Stimulated activated naive CD8-positive, alpha-beta T cell treated with anti-CD3 and anti-CD28 coated beads, Interleukin-15, amount 100 ng/mL, for 72 hours (primary cell): Measurements from ENCODE around the gene PTPRH.
"Not testable (repeated sequence)": the region's sequence is repeated elsewhere in the genome, so short reads cannot be mapped to it uniquely, and the experiment has no call there.

Source experiments
- ATAC-seq: fragments of 150-1000 bp; cut with Tn5 transposase; 2 replicates; pipeline ENCODE4 v1.10.0; 2021; ENCODE audit warnings: mild to moderate bottlenecking, moderate library complexity
- DNase-seq, 2 donors: peaks; one replicate each; pipeline ENCODE4 v3.0.0; 2021 to 2022
- H3K27ac Mint-ChIP-seq, 2 donors: one replicate each; pipeline ENCODE4 v1.8.0; 2022; ENCODE audit warnings: mild to moderate bottlenecking in 2 of 2, mixed read lengths in 2 of 2, moderate library complexity in 2 of 2
- H3K27me3 Mint-ChIP-seq: one replicate; pipeline ENCODE4 v1.8.0; 2022; ENCODE audit warnings: mixed read lengths
- H3K4me1 Mint-ChIP-seq: one replicate; pipeline ENCODE4 v1.8.0; 2022; ENCODE audit warnings: mild to moderate bottlenecking, mixed read lengths
- H3K4me3 Mint-ChIP-seq, 2 donors: one replicate each; pipeline ENCODE4 v1.8.0; 2022; ENCODE audit warnings: mild to moderate bottlenecking in 2 of 2, mixed read lengths in 2 of 2, moderate library complexity in 1 of 2
- H3K9me3 Mint-ChIP-seq, 2 donors: one replicate each; pipeline ENCODE4 v1.8.0; 2022; ENCODE audit warnings: mixed read lengths in 2 of 2

The PTPRH gene

GRCh38 chr19:55166530-55167268 is 42.6 kb downstream of the PTPRH start, which contains the start of gene DNAAF3:
DNAAF3 (minus strand) TSS chr19:55166613; CDS start chr19:55166413, 200 bp downstream.
- H3K27ac Mint-ChIP-seq, result peak within 1 kb of the TSS in 1 of 2 donors; percentile 48
- ATAC-seq (peak; percentile 93), DNase-seq (peak; percentile 79 to 85)
- peaks cover 17% of the 10 kb centered on the region for H3K4me1 Mint-ChIP-seq
- H3K9me3 Mint-ChIP-seq, result no peaks in the 10 kb centered on the region
- peak within 1 kb of the TSS; percentile 83 to 87 for H3K4me3 Mint-ChIP-seq
- H3K27me3 Mint-ChIP-seq, result peaks cover 87% of the 10 kb centered on the region

GRCh38 chr19:55165952-55166529 is 43.3 kb downstream of the PTPRH start:
- DNase-seq (peak; percentile 44 to 59), ATAC-seq (peak; percentile 79)
- Mint-ChIP-seq H3K27me3 (peaks cover 87% of the 10 kb centered on the region), H3K27ac (no peak overlapping the region), H3K4me3 (peak overlapping the region; percentile 83 to 87), H3K4me1 (peaks cover 17% of the 10 kb centered on the region), H3K9me3 (no peaks in the 10 kb centered on the region)

- Mint-ChIP-seq H3K9me3 (no peaks in the 10 kb centered on the region), H3K27ac (no peak overlapping the region), H3K27me3 (peaks cover 93% of the 10 kb centered on the region), H3K4me3 (no peak overlapping the region), H3K4me1 (peaks cover 28% of the 10 kb centered on the region)
- DNase-seq, result no peak
- no peak for ATAC-seq
Observed at GRCh38 chr19:55161571-55162322, 47.6 kb downstream of the PTPRH start.

GRCh38 chr19:55160986-55161365 is 48.3 kb downstream of the PTPRH start:
- DNase-seq, result no peak
- H3K27me3 Mint-ChIP-seq, result peaks cover 93% of the 10 kb centered on the region
- ATAC-seq, result no peak
- peaks cover 28% of the 10 kb centered on the region for H3K4me1 Mint-ChIP-seq
- no peak overlapping the region for H3K27ac Mint-ChIP-seq
- H3K9me3 Mint-ChIP-seq, result no peaks in the 10 kb centered on the region
- no peak overlapping the region for H3K4me3 Mint-ChIP-seq

GRCh38 chr19:55160128-55160985 is 48.9 kb downstream of the PTPRH start:
- peaks cover 88% of the 10 kb centered on the region for H3K27me3 Mint-ChIP-seq
- peak; percentile 92 for DNase-seq
- peak overlapping the region; percentile 64 to 66 for H3K4me3 Mint-ChIP-seq
- ATAC-seq, result peak; percentile 95
- H3K4me1 Mint-ChIP-seq, result peaks cover 26% of the 10 kb centered on the region
- no peaks in the 10 kb centered on the region for H3K9me3 Mint-ChIP-seq
- no peak overlapping the region for H3K27ac Mint-ChIP-seq

- peaks cover 3 to 6% of the 10 kb centered on the region in 2 donors for H3K9me3 Mint-ChIP-seq
- ATAC-seq (no peak), DNase-seq (no peak)
- peaks cover 30% of the 10 kb centered on the region for H3K4me1 Mint-ChIP-seq
- H3K27me3 Mint-ChIP-seq, result peaks cover 85% of the 10 kb centered on the region
- no peak overlapping the region for H3K4me3 Mint-ChIP-seq
- no peak overlapping the region for H3K27ac Mint-ChIP-seq
Observed at GRCh38 chr19:55158848-55159749, 50.2 kb downstream of the PTPRH start.

- Mint-ChIP-seq H3K27me3 (peaks cover 81% of the 10 kb centered on the region), H3K27ac (no peak overlapping the region), H3K4me1 (peaks cover 36% of the 10 kb centered on the region), H3K9me3 (peaks cover 8 to 13% of the 10 kb centered on the region in 2 donors), H3K4me3 (no peak overlapping the region)
- DNase-seq, result no peak
- ATAC-seq, result no peak
Observed at GRCh38 chr19:55158423-55158822, 50.9 kb downstream of the PTPRH start.

- peaks cover 9 to 15% of the 10 kb centered on the region in 2 donors for H3K9me3 Mint-ChIP-seq
- DNase-seq, result no peak
- H3K27ac Mint-ChIP-seq, result no peak within 1 kb of the TSS
- ATAC-seq, result no peak
- H3K27me3 Mint-ChIP-seq, result peaks cover 77% of the 10 kb centered on the region
- peak within 1 kb of the TSS; percentile 50 to 73 for H3K4me3 Mint-ChIP-seq
- peaks cover 37% of the 10 kb centered on the region for H3K4me1 Mint-ChIP-seq
Observed at GRCh38 chr19:55157064-55157908, 52.0 kb downstream of the PTPRH start, which contains the start of gene TNNI3. TNNI3 (minus strand) TSS chr19:55157732; CDS start chr19:55157589, 143 bp downstream.

- Mint-ChIP-seq H3K9me3 (peaks cover 16 to 23% of the 10 kb centered on the region in 2 donors), H3K4me3 (peak overlapping the region; percentile 50 to 73), H3K27ac (no peak overlapping the region), H3K27me3 (peaks cover 68% of the 10 kb centered on the region), H3K4me1 (peaks cover 45% of the 10 kb centered on the region)
- DNase-seq, result peak; percentile 45 to 54
- no peak for ATAC-seq
Observed at GRCh38 chr19:55156202-55157063, 52.9 kb downstream of the PTPRH start.

- Mint-ChIP-seq H3K4me3 (peak overlapping the region; percentile 50 to 73), H3K9me3 (peaks cover 19 to 25% of the 10 kb centered on the region in 2 donors), H3K4me1 (peaks cover 43% of the 10 kb centered on the region), H3K27me3 (peaks cover 62% of the 10 kb centered on the region)
- H3K27ac Mint-ChIP-seq, DNase-seq, ATAC-seq: not testable (repeated sequence)
Observed at GRCh38 chr19:55155784-55156183, 53.5 kb downstream of the PTPRH start.

- Mint-ChIP-seq H3K27ac (no peak overlapping the region), H3K4me1 (peaks cover 35% of the 10 kb centered on the region), H3K4me3 (no peak overlapping the region), H3K27me3 (peaks cover 61% of the 10 kb centered on the region), H3K9me3 (peaks cover 19 to 25% of the 10 kb centered on the region in 2 donors)
- ATAC-seq (no peak), DNase-seq (no peak)
Observed at GRCh38 chr19:55153652-55154264, 55.5 kb downstream of the PTPRH start.

GRCh38 chr19:55152017-55152416 is 57.3 kb downstream of the PTPRH start:
- Mint-ChIP-seq H3K27me3 (peaks cover 61% of the 10 kb centered on the region), H3K4me3 (no peak overlapping the region), H3K4me1 (peaks cover 29% of the 10 kb centered on the region), H3K27ac (peak overlapping the region; percentile 6 to 27), H3K9me3 (peaks cover 19 to 25% of the 10 kb centered on the region in 2 donors)
- no peak for DNase-seq
- ATAC-seq, result no peak
